MM.1S (cell line): ENCODE results near the gene GSG1L.

Experiments used
- DNase-seq: peaks from one replicate; pipeline ENCODE4 v3.0.0-alpha.2; 2015
- H2AFZ ChIP-seq: fragments of 300-600 bp; sonication (generic); 2 replicates; pipeline ENCODE4 v1.6.0; 2016; ENCODE audit warnings: antibody characterized with exemption, low read length
- H3F3A ChIP-seq: fragments of 300-600 bp; sonication (generic); 2 replicates; pipeline ENCODE4 v1.6.1; 2016; ENCODE audit warnings: mild to moderate bottlenecking, antibody characterized with exemption, low read length, moderate library complexity, mixed read lengths; ENCODE audit not compliant: insufficient read depth
- H3K27ac ChIP-seq: fragments of 300-600 bp; sonication (generic); 2 replicates; pipeline ENCODE4 v1.5.1; 2016; ENCODE audit warnings: mild to moderate bottlenecking, low read length
- H3K27me3 ChIP-seq: fragments of 300-600 bp; sonication (generic); replicated peaks from 2 replicates; pipeline ENCODE4 v1.6.0; 2016; ENCODE audit warnings: low read length; ENCODE audit not compliant: insufficient read depth
- H3K36me3 ChIP-seq: fragments of 300-600 bp; sonication (generic); replicated peaks from 2 replicates; pipeline ENCODE4 v1.6.1; 2016; ENCODE audit warnings: mild to moderate bottlenecking, low read length, mixed read lengths; ENCODE audit not compliant: insufficient read depth
- H3K4me1 ChIP-seq: fragments of 300-600 bp; sonication (generic); 2 replicates; pipeline ENCODE4 v1.6.1; 2016; ENCODE audit warnings: low read length, mixed read lengths
- H3K4me2 ChIP-seq: fragments of 300-600 bp; sonication (generic); 2 replicates; pipeline ENCODE4 v1.6.0; 2016; ENCODE audit warnings: low read depth, low read length
- H3K4me3 ChIP-seq: fragments of 300-600 bp; sonication (generic); 2 replicates; pipeline ENCODE4 v1.5.1; 2016; ENCODE audit warnings: low read length, mixed read lengths
- H3K79me2 ChIP-seq: fragments of 300-600 bp; sonication (generic); 2 replicates; pipeline ENCODE4 v1.6.1; 2016; ENCODE audit warnings: mixed run types, low read length, mixed read lengths
- H3K9ac ChIP-seq: fragments of 300-600 bp; sonication (generic); 2 replicates; pipeline ENCODE4 v1.6.1; 2016; ENCODE audit warnings: low read length, mixed read lengths
- H3K9me2 ChIP-seq: fragments of 300-600 bp; sonication (generic); replicated peaks from 2 replicates; pipeline ENCODE4 v1.6.1; 2016; ENCODE audit warnings: mild to moderate bottlenecking, low read length, mixed read lengths; ENCODE audit not compliant: insufficient read depth
- H3K9me3 ChIP-seq: fragments of 300-600 bp; sonication (generic); replicated peaks from 2 replicates; pipeline ENCODE4 v1.6.1; 2016; ENCODE audit warnings: mild to moderate bottlenecking, low read length, mixed read lengths; ENCODE audit not compliant: insufficient read depth
- H4K20me1 ChIP-seq: fragments of 300-600 bp; sonication (generic); 2 replicates; pipeline ENCODE4 v1.6.1; 2016; ENCODE audit warnings: mild to moderate bottlenecking, low read length, moderate library complexity, mixed read lengths; ENCODE audit not compliant: insufficient read depth
- CTCF ChIP-seq: fragments of 300-600 bp; sonication (generic); IDR thresholded peaks from 2 replicates; pipeline ENCODE4 v1.5.1; 2016; ENCODE audit warnings: antibody characterized with exemption, low read length, mixed read lengths
- EZH2 ChIP-seq: fragments of 300-600 bp; sonication (generic); optimal IDR thresholded peaks from 2 replicates; pipeline ENCODE3; 2017; ENCODE audit warnings: low read depth, mild to moderate bottlenecking, antibody characterized with exemption, low read length, mixed read lengths
- EZH2phosphoT487 ChIP-seq: fragments of 300-600 bp; sonication (generic); IDR thresholded peaks from 2 replicates; pipeline ENCODE4 v1.6.1; 2018; ENCODE audit warnings: antibody characterized with exemption, low read length

The GSG1L gene

GRCh38 chr16:28003021-28003865 is 60.3 kb downstream of the GSG1L start:
- Histone ChIP-seq H3K4me1 (no peaks in the 10 kb centered on the region), H4K20me1 (no peaks in the 10 kb centered on the region), H3K9ac (no peak overlapping the region), H3K4me2 (no peak overlapping the region), H3K9me2 (no peaks in the 10 kb centered on the region), H2AFZ (no peak overlapping the region), H3K36me3 (no peaks in the 10 kb centered on the region), H3K9me3 (no peaks in the 10 kb centered on the region), H3K27ac (no peak overlapping the region), H3K79me2 (no peaks in the 10 kb centered on the region), H3F3A (no peaks in the 10 kb centered on the region), H3K4me3 (no peak overlapping the region), H3K27me3 (peaks cover 26% of the 10 kb centered on the region)
- TF ChIP-seq EZH2 (no peak), CTCF (no peak), EZH2phosphoT487 (no peak)
- DNase-seq = no peak

- Histone ChIP-seq H3K9me2 (no peaks in the 10 kb centered on the region), H3K9ac (no peak overlapping the region), H3K4me2 (no peak overlapping the region), H3K27ac (no peak overlapping the region), H3K36me3 (no peaks in the 10 kb centered on the region), H3K4me3 (no peak overlapping the region), H3K9me3 (no peaks in the 10 kb centered on the region), H3K4me1 (no peaks in the 10 kb centered on the region), H2AFZ (no peak overlapping the region), H4K20me1 (no peaks in the 10 kb centered on the region), H3F3A (no peaks in the 10 kb centered on the region), H3K79me2 (no peaks in the 10 kb centered on the region), H3K27me3 (peaks cover 25% of the 10 kb centered on the region)
- DNase-seq = no peak
- no peak for TF ChIP-seq CTCF
- no peak for TF ChIP-seq EZH2
- no peak for TF ChIP-seq EZH2phosphoT487
Observed at GRCh38 chr16:28001642-28002041, 61.9 kb downstream of the GSG1L start.

- TF ChIP-seq CTCF (no peak), EZH2phosphoT487 (no peak), EZH2 (no peak)
- no peak for DNase-seq
- no peak overlapping the region for H3K9ac ChIP-seq
Observed at GRCh38 chr16:28001184-28001583, 62.3 kb downstream of the GSG1L start.

More at GRCh38 chr16:28001184-28001583, 62.3 kb downstream of the GSG1L start:
- H3K79me2 ChIP-seq = no peaks in the 10 kb centered on the region
- H3K27me3 ChIP-seq = peaks cover 25% of the 10 kb centered on the region
- H3K9me2 ChIP-seq = no peaks in the 10 kb centered on the region
- H3K27ac ChIP-seq = no peak overlapping the region
- H3K4me1 ChIP-seq = no peaks in the 10 kb centered on the region
- no peaks in the 10 kb centered on the region for H3K36me3 ChIP-seq
- no peak overlapping the region for H3K4me3 ChIP-seq
- H4K20me1 ChIP-seq = no peaks in the 10 kb centered on the region
- no peaks in the 10 kb centered on the region for H3K9me3 ChIP-seq
- no peak overlapping the region for H2AFZ ChIP-seq
- no peaks in the 10 kb centered on the region for H3F3A ChIP-seq
- H3K4me2 ChIP-seq = no peak overlapping the region
